22Rv1 (cell line): ENCODE data around the gene FN3KRP.
A peak's percentile ranks its signal among the peaks of the same experiment; 100 is the strongest.

ENCODE experiments used
- H3K27ac ChIP-seq: fragments of 450-650 bp; 2 replicates; pipeline ENCODE4 v1.5.1; 2017
- ZFX ChIP-seq: fragments of 450-650 bp; IDR thresholded peaks from 2 replicates; pipeline ENCODE4 v1.6.1; 2017; ENCODE audit warnings: antibody characterized with exemption, borderline replicate concordance
- TF ChIP-seq, protein P1 (sequence below): fragments of 450-650 bp; IDR thresholded peaks from 2 replicates; pipeline ENCODE4 v1.5.1; 2017; ENCODE audit warnings: mild to moderate bottlenecking

FN3KRP gene, protein sequence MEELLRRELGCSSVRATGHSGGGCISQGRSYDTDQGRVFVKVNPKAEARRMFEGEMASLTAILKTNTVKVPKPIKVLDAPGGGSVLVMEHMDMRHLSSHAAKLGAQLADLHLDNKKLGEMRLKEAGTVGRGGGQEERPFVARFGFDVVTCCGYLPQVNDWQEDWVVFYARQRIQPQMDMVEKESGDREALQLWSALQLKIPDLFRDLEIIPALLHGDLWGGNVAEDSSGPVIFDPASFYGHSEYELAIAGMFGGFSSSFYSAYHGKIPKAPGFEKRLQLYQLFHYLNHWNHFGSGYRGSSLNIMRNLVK

DNA sequence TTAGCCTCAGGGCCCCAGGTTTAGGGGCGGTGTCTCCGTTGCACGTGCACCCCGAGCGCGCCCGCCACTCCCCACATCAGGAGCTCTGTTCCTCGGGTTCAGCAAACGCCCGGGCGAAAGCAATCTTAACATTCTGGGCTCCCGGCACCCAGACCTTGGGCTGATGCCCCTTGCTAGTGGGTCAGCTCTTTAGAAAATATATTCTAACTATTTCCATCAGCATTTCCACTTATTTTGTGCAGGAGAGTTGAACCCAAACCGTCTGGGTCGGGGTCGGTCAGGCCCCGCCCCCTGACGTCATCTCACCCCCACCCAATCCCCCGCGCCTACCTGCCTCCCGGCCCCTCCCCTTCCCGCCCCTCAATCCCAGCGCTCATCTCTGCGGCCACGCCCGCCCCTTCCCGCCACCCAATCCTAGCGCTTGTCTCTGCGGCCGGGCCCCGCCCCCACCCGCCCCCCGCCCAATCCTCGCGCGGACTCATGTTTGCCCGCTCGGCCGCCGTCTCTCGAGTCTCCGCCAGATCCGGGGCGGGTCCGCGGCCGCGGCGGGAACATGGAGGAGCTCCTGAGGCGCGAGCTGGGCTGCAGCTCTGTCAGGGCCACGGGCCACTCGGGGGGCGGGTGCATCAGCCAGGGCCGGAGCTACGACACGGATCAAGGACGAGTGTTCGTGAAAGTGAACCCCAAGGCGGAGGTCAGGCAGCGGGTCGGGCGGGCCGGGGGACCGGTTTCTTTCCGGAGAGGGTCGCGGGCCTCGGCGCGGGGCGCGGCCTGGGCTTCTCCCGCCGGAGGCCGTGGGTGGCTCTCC, at the start of gene FN3KRP:
TSS of gene FN3KRP (plus strand) at position 504 of the 808 bp plus-strand sequence. CDS start at position 554, 50 bp downstream.
- TF ChIP-seq, protein P1, sequence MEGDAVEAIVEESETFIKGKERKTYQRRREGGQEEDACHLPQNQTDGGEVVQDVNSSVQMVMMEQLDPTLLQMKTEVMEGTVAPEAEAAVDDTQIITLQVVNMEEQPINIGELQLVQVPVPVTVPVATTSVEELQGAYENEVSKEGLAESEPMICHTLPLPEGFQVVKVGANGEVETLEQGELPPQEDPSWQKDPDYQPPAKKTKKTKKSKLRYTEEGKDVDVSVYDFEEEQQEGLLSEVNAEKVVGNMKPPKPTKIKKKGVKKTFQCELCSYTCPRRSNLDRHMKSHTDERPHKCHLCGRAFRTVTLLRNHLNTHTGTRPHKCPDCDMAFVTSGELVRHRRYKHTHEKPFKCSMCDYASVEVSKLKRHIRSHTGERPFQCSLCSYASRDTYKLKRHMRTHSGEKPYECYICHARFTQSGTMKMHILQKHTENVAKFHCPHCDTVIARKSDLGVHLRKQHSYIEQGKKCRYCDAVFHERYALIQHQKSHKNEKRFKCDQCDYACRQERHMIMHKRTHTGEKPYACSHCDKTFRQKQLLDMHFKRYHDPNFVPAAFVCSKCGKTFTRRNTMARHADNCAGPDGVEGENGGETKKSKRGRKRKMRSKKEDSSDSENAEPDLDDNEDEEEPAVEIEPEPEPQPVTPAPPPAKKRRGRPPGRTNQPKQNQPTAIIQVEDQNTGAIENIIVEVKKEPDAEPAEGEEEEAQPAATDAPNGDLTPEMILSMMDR: no peak
- TF ChIP-seq ZFX: no peak
- H3K27ac ChIP-seq: peak within 1 kb of the TSS; percentile 70

DNA sequence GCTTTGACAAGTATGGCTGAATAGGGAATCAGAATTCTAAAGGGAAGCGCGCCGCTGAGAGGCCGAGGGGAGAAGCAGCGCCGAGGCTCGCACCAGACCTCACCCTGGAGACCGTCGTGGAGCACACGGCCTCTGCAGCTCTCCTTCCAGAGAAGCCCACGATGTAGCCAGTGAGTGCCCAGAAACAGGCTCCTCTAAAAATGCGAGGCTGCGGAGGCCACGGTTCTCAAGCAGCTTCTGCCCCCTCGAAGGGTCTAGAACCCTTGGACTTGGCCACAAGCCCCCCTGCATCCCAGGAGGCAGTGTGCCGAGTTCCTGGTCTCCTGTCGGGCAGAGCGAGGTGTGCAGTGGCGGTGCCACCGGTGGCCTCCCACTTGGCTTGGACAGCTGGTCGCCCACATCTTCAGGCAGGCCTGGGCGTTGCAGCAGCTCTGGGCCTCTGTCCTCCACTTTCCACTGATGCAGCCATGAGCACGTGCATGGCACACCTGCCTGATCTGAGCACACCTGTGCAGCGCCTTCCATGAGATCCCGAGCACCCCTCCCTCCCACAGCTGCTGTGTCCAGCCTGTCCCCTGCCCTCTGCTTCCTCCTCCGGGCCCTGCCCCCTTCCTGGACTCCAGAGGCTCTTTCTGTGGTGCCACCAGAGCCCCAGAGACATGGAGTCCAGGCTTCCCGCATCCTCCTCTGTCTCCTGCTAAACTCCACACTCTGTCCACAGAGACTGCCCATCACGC, 49.4 kb upstream of the FN3KRP start:
- TF ChIP-seq, protein P1: no peak
- no peak for TF ChIP-seq ZFX
- H3K27ac ChIP-seq: no peak overlapping the region

DNA sequence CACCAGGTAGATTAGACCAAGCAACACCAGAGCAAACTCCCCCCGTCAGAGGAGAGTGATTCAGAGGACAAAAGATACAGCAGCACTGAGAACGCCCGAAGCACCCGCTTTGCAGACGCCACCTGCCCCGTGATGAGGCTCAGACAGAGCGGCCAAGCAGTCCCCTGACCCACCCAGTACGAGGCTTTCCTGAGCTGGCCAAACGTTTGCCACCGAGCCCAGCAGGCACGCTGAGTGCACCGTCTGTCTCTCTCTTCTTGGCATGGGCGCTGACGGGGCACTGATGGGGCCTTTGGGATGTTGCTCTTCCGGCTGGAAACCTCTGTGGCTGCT, 48.9 kb upstream of the FN3KRP start:
- no peak overlapping the region for H3K27ac ChIP-seq
- TF ChIP-seq, protein P1: no peak
- TF ChIP-seq ZFX: no peak

DNA sequence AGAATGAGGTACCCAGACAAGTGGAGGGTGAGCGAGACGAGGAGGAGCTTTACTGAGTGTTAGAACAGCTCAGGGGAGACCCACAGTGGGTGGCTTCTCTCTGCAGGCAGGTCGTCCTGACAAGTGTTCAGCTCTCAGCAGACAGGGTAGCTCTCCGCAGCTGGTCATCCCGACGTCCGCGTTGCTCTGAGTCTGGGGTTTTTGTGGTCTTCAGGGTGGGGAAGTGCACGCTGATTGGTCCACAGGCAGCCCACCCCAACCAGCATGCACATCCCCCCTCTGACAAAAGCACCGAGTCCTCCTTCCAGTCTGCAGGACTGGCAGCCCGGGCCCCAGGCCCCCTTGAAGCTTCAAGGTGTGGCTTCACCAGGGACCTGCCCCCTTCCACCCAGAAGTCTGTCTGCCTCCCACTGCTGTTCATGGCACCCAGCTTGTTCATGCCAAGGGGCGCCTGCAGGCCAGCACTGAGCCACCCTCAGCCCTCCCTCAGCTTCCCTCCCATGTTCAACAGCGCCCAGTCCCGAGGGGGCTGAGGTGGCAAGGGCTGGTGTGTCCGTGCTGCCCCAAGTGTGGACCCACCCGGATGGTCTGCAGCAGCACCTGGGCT, 48.4 kb upstream of the FN3KRP start:
- H3K27ac ChIP-seq: no peak overlapping the region
- no peak for TF ChIP-seq ZFX
- TF ChIP-seq, protein P1: no peak

DNA sequence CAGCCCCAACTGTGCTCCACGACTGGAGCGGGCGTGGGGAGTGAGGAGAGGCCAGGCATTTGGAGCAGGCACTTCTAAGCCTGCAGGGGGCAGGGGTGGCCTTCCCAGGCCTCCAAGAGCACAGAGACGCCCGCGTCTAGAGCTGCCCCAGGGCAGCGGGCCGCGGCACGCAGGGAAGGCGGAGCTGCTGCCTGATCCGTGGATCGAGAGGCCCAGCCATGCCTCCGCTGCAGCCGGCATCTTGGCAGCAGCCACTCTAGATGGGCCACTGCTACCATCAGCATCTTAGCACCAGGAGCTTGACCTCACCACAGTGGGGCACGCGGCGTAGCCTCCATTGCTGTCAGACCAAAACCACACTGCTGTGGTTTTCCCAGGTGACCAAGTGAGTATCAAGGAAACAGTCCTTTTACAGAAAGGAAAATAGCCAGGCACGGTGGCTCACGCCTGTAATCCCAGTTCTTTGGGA, 47.8 kb upstream of the FN3KRP start:
- TF ChIP-seq ZFX: no peak
- TF ChIP-seq, protein P1: peak; percentile 77
- H3K27ac ChIP-seq: no peak overlapping the region

DNA sequence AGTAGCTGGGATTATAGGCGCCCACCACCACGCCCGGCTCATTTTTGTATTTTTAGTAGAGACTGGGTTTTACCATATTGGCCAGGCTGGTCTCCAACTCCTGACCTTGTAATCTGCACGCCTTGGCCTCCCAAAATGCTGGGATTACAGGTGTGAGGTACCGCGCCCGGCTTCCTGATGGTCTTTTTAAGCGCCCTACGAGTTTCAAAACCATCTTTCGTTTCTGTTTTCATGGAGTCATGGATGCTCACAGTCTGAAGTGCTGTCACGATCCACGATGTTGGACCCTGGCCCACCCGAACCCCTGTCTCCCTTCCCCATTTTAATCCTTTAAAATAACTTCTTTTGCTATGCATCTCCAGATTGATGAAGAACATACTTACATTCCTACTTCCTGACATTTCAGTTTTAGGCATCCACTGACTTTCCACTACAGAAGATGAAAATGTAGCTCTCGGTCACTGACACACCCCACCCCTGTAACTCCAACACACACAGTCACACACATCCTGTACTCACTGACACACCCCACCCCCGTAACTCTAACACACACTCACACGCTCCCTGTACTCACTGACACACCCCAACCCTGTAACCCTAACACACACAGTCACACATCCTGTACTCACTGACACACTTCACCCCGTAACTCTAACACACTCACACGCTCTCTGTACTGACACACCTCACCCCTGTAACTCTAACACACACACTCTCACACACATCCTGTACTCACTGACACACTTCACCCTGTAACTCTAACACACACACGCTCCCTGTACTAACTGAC, 45.6 kb upstream of the FN3KRP start:
- no peak for TF ChIP-seq ZFX
- H3K27ac ChIP-seq: no peak overlapping the region
